ENCODE measurements around the gene TMIGD1. TPM values are rescaled to one million over a fixed set of nuclear protein-coding genes. Genes with fewer than 3 reads are reported as not detected.

Gene TMIGD1
- total RNA-seq, 2 donors from 2014 or later: not detected

GRCh38 chr17:30341703-30342249 lies 7.9 kb upstream of the TMIGD1 start:
- Histone ChIP-seq H3K36me3 (replicated peaks in 1 of 2; ENCODE audit: insufficient read depth in 1 of 2, low read depth in 2 of 2) (no peaks in the 10 kb centered on the region), H3K27me3 (no peaks in the 10 kb centered on the region), H3K4me1 (peaks cover 59% of the 10 kb centered on the region), H3K9me3 (no peaks in the 10 kb centered on the region), H3K27ac (peak overlapping the region in 1 of 4 donors; percentile 10), H3K4me3 (no peak overlapping the region)
- intact Hi-C loops (cut with DNase I): no loop called here
- no peak for TF ChIP-seq POLR2A (IDR thresholded peaks at IDR 0.05)
- TF ChIP-seq CTCF (IDR thresholded peaks at IDR 0.05): no peak
- whole genome bisulfite sequencing, 2 donors: 82 to 84% methylated on average over 5 of the region's 5 CpGs
- no peak for DNase-seq
- no peak for ATAC-seq

GRCh38 chr17:30340801-30341356 lies 7.0 kb upstream of the TMIGD1 start:
- no peak overlapping the region for H3K4me3 ChIP-seq
- no peaks in the 10 kb centered on the region for H3K27me3 ChIP-seq
- 49 to 52% methylated on average over 6 of the region's 6 CpGs for WGBS, 2 donors
- TF ChIP-seq POLR2A (IDR thresholded peaks at IDR 0.05) (no peak), CTCF (IDR thresholded peaks at IDR 0.05) (no peak)
- no peak for DNase-seq
- intact Hi-C loops (cut with DNase I): no loop called here
- H3K4me1 ChIP-seq: peaks cover 56% of the 10 kb centered on the region
- no peaks in the 10 kb centered on the region for H3K9me3 ChIP-seq
- ATAC-seq: no peak
- H3K36me3 ChIP-seq (replicated peaks in 1 of 2; ENCODE audit: insufficient read depth in 1 of 2, low read depth in 2 of 2): no peaks in the 10 kb centered on the region
- H3K27ac ChIP-seq: peak overlapping the region in 2 of 4 donors; percentile 19 to 55

GRCh38 chr17:30339086-30339485 lies 5.2 kb upstream of the TMIGD1 start:
- DNase-seq (no peak), ATAC-seq (no peak)
- Histone ChIP-seq H3K27ac (no peak overlapping the region), H3K4me1 (peaks cover 38% of the 10 kb centered on the region), H3K4me3 (no peak overlapping the region), H3K36me3 (replicated peaks in 1 of 2; ENCODE audit: insufficient read depth in 1 of 2, low read depth in 2 of 2) (no peaks in the 10 kb centered on the region), H3K27me3 (no peaks in the 10 kb centered on the region), H3K9me3 (no peaks in the 10 kb centered on the region)
- TF ChIP-seq POLR2A (IDR thresholded peaks at IDR 0.05): no peak
- no peak for TF ChIP-seq CTCF (IDR thresholded peaks at IDR 0.05)
- WGBS, 2 donors: 74 to 77% methylated on average over 2 of the region's 2 CpGs
- intact Hi-C loops (cut with DNase I): loop anchor here (10.0 kb wide), 1 partner anchor 234 kb away; no protein-coding TSS in a partner anchor

- Histone ChIP-seq H3K36me3 (replicated peaks in 1 of 2; ENCODE audit: insufficient read depth in 1 of 2, low read depth in 2 of 2) (no peaks in the 10 kb centered on the region), H3K27ac (peak overlapping the region in 3 of 4 donors; percentile 11 to 71 (median 44)), H3K27me3 (no peaks in the 10 kb centered on the region), H3K9me3 (no peaks in the 10 kb centered on the region), H3K4me3 (no peak overlapping the region), H3K4me1 (peaks cover 33% of the 10 kb centered on the region)
- WGBS, 2 donors: 83 to 100% methylated on average over 1 of the region's 1 CpG
- intact Hi-C loops (cut with DNase I): loop anchor here (10.0 kb wide), 1 partner anchor 233 kb away; no protein-coding TSS in a partner anchor
- DNase-seq (no peak), ATAC-seq (no peak)
- TF ChIP-seq POLR2A (IDR thresholded peaks at IDR 0.05): no peak
- no peak for TF ChIP-seq CTCF (IDR thresholded peaks at IDR 0.05)
Measured at GRCh38 chr17:30337393-30337999, 3.6 kb upstream of the TMIGD1 start.
